Prostate gland (tissue), 2 donors: ENCODE data around the gene KLHL35. TPM values are rescaled to one million over a fixed set of nuclear protein-coding genes. Genes with fewer than 3 reads are reported as not detected.
"Not testable (repeated sequence)": the region's sequence is repeated elsewhere in the genome, so short reads cannot be mapped to it uniquely, and the experiment has no call there.

Experiments
- DNase-seq: peaks from one replicate; pipeline ENCODE4 v3.0.0-alpha.2; 2019; ENCODE audit warnings: low spot score
- H3K27ac ChIP-seq, 2 donors: fragments of 200-600 bp; sonication (generic); 2 replicates each; pipeline ENCODE4 v1.5.1; 2017 to 2019
- H3K27me3 ChIP-seq: fragments of 200-600 bp; sonication (generic); replicated peaks from 2 replicates; pipeline ENCODE4 v1.5.1; 2019; ENCODE audit not compliant: insufficient read depth
- H3K36me3 ChIP-seq, 2 donors: fragments of 200-600 bp; sonication (generic); 1 replicate in 1 of 2; 2 replicates in 1 of 2; pipeline versions ENCODE4 v1.5.1 to v1.8.1; 2017 to 2019
- H3K4me1 ChIP-seq: fragments of 200-600 bp; sonication (generic); replicated peaks from 2 replicates; pipeline ENCODE4 v1.5.1; 2019
- H3K4me3 ChIP-seq, 2 donors: fragments of 200-600 bp; sonication (generic); 2 replicates each; pipeline ENCODE4 v1.5.1; 2017 to 2019
- H3K9me3 ChIP-seq: fragments of 200-600 bp; sonication (generic); 2 replicates; pipeline ENCODE4 v1.5.1; 2017
- POLR2A ChIP-seq: fragments of 450-650 bp; IDR thresholded peaks from one replicate; pipeline ENCODE4 v1.6.1; 2016; ENCODE audit warnings: antibody characterized with exemption, mild to moderate bottlenecking
- POLR2AphosphoS5 ChIP-seq: sonication (generic); formaldehyde crosslinking; IDR thresholded peaks from one replicate; pipeline ENCODE4 v1.6.1; 2017; ENCODE audit warnings: antibody characterized with exemption
- whole genome bisulfite sequencing: methylation state at CpG from one replicate; pipeline ENCODE4 v1.1.5; 2018; 5-methylcytosine and 5-hydroxymethylcytosine counted together
- intact Hi-C: fragments of 100-400 bp; cut with DNase I; formaldehyde crosslinking; loops from one replicate; pipeline ENCODE4 v1.14.2; 2022
- total RNA-seq, 2 donors: library from RNA; depleted of rRNA; stranded (reverse); fragments of >200 nt; gene quantifications; one replicate each; pipeline ENCODE4 v1.1.0, GENCODE V29; 2016
- TF ChIP-seq, protein P1 (sequence below), 4 experiments: fragments of 200-600 bp in 2 of 4; fragments of 450-650 bp in 2 of 4; sonication (generic) in 2 of 4; IDR thresholded peaks; 1 replicate in 3 of 4; 2 replicates in 1 of 4; pipeline ENCODE4 v1.5.1; 2016 to 2019; ENCODE audit warnings: antibody characterized with exemption in 4 of 4, mild to moderate bottlenecking in 2 of 4, moderate library complexity in 2 of 4

Gene KLHL35
- total RNA-seq, 2 donors from 2014 or later = 0.46 to 28.4 TPM

DNA sequence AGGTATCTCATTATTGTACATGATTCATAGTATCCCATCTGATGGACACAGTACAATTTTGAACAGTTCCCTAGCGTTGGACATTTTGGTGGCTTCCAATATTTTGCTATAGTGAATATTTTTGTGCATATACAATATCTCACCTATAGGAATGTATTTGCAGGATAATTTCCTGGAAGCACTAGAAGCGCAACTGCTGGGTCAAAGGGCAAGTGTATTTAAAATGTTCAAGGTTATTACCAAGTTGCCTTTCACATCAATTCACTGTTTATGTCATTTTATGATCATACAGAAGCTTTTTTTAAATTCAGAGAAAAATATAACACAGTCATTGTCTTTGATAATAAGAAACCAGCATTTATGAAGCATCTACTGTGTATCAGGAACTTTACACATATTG is 52.8 kb downstream of the KLHL35 start:
- Histone ChIP-seq H3K9me3 (no peaks in the 10 kb centered on the region), H3K36me3 (no peaks in the 10 kb centered on the region), H3K27ac (no peak overlapping the region), H3K4me3 (no peak overlapping the region), H3K4me1 (no peaks in the 10 kb centered on the region), H3K27me3 (no peaks in the 10 kb centered on the region)
- TF ChIP-seq, protein P1, sequence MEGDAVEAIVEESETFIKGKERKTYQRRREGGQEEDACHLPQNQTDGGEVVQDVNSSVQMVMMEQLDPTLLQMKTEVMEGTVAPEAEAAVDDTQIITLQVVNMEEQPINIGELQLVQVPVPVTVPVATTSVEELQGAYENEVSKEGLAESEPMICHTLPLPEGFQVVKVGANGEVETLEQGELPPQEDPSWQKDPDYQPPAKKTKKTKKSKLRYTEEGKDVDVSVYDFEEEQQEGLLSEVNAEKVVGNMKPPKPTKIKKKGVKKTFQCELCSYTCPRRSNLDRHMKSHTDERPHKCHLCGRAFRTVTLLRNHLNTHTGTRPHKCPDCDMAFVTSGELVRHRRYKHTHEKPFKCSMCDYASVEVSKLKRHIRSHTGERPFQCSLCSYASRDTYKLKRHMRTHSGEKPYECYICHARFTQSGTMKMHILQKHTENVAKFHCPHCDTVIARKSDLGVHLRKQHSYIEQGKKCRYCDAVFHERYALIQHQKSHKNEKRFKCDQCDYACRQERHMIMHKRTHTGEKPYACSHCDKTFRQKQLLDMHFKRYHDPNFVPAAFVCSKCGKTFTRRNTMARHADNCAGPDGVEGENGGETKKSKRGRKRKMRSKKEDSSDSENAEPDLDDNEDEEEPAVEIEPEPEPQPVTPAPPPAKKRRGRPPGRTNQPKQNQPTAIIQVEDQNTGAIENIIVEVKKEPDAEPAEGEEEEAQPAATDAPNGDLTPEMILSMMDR (IDR thresholded peaks at IDR 0.05) = no peak
- no peak for TF ChIP-seq POLR2A
- TF ChIP-seq POLR2AphosphoS5 = no peak
- 95% methylated on average over 2 of the region's 2 CpGs for whole genome bisulfite sequencing
- intact Hi-C loops = no loop called here
- no peak for DNase-seq

DNA sequence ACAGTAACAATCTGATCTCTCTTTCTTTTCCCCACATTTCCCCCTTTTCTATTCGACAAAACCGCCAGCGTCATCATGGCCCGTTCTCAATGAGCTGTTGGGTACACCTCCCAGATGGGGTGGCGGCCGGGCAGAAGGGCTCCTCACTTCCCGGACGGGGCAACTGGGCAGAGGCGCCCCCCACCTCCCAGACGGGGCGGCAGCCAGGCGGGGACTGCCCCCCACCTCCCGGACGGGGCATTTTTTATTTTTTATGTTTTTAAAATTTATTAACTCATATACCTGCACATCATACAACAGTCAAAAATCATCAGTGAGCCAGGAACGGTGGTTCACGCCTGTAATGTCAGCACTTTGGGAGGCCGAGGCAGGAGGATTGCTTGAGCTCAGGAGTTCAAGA is 54.2 kb downstream of the KLHL35 start:
- H3K9me3 ChIP-seq, intact Hi-C loops, H3K4me1 ChIP-seq, H3K27me3 ChIP-seq, DNase-seq, H3K4me3 ChIP-seq, H3K36me3 ChIP-seq, H3K27ac ChIP-seq: not testable (repeated sequence)
- WGBS = 96% methylated on average over 17 of the region's 17 CpGs

DNA sequence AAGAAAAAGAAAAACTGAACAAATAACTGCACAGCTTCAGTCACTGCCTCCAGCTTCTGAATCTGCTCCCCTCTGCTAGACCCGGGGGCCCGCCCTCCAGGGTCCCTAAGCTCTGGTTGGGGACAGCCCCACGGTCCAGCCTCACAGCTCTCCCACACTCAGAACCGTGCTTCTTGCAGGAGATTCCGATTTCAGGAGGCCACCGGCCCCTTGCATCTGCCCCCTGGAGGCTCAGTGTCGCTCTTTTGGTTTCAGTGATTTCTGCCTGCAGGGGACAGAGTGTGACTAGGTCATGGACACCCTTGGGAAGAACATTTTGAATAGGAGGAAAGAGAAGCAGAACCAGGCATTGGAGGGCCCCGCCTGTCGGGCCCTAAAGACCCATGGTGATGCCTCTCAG is 56.8 kb downstream of the KLHL35 start:
- H3K4me1 ChIP-seq = peaks cover 9% of the 10 kb centered on the region
- TF ChIP-seq, protein P1 (IDR thresholded peaks at IDR 0.05) = no peak
- TF ChIP-seq POLR2A (no peak), POLR2AphosphoS5 (no peak)
- 83% methylated on average over 9 of the region's 9 CpGs for WGBS
- no peaks in the 10 kb centered on the region for H3K36me3 ChIP-seq
- no peaks in the 10 kb centered on the region for H3K27me3 ChIP-seq
- intact Hi-C loops = no loop called here
- no peak overlapping the region for H3K4me3 ChIP-seq
- no peaks in the 10 kb centered on the region for H3K9me3 ChIP-seq
- no peak for DNase-seq
- peak overlapping the region in 1 of 2 donors; percentile 21 for H3K27ac ChIP-seq

DNA sequence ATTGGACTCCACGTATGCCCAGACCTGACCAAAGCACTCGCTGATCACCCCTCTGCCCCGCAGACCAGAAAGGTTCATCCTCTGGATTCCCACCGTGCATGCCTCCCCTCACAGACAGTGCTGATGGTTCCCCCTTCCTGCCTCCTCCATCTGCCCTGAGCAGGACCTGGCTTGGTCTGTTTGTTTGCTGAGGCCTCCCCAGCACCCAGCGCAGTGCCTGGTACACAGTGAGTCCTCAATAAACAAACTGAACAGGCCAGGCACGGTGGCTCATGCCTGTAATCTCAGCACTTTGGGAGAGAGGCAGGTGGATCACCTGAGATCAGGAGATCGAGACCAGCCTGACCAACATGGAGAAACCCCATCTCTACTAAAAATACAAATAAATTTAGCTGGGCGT is 57.4 kb downstream of the KLHL35 start:
- no peaks in the 10 kb centered on the region for H3K36me3 ChIP-seq
- intact Hi-C loops = no loop called here
- peaks cover 9% of the 10 kb centered on the region for H3K4me1 ChIP-seq
- 82% methylated on average over 8 of the region's 8 CpGs for WGBS
- H3K27me3 ChIP-seq = no peaks in the 10 kb centered on the region
- TF ChIP-seq POLR2AphosphoS5 (no peak), POLR2A (no peak)
- TF ChIP-seq, protein P1 (IDR thresholded peaks at IDR 0.05) = no peak
- no peaks in the 10 kb centered on the region for H3K9me3 ChIP-seq
- no peak overlapping the region for H3K4me3 ChIP-seq
- DNase-seq = no peak
- H3K27ac ChIP-seq = peak overlapping the region in 1 of 2 donors; percentile 21

DNA sequence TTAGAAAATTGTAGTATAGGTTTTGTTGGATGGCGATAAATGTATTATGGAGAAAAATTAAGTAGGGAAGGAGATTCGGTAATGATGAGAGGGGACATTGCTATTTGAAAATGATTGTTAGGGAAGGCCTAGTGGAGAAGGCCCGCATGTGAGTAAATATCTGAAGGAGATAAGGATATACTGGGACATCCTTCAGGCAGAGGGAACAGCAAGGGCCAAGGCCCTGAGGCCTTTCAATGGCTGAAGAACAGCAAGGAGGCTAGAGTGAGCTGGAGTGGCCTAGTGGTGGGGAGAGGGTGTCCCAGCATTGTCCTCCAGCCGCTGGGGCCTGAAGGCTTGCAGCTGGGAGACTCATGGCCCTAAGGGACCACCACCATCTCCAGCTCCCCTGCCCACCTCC is 58.4 kb downstream of the KLHL35 start:
- WGBS = 95% methylated on average over 4 of the region's 4 CpGs
- TF ChIP-seq POLR2AphosphoS5 = no peak
- no peak for TF ChIP-seq POLR2A
- TF ChIP-seq, protein P1 (IDR thresholded peaks at IDR 0.05) = no peak
- intact Hi-C loops = no loop called here

More for the DNA sequence above, 58.4 kb downstream of the KLHL35 start:
- Histone ChIP-seq H3K4me1 (peaks cover 9% of the 10 kb centered on the region), H3K4me3 (no peak overlapping the region), H3K27me3 (no peaks in the 10 kb centered on the region), H3K9me3 (no peaks in the 10 kb centered on the region), H3K27ac (peak overlapping the region in 1 of 2 donors; percentile 83), H3K36me3 (no peaks in the 10 kb centered on the region)
- no peak for DNase-seq
